Breast epithelium (tissue), 3 donors: ENCODE data around the gene TPRG1L.

Source experiments
- POLR2A ChIP-seq: fragments of 450-650 bp; IDR thresholded peaks from one replicate; pipeline ENCODE4 v1.6.1; 2016; ENCODE audit warnings: antibody characterized with exemption, mild to moderate bottlenecking, moderate library complexity
- POLR2AphosphoS5 ChIP-seq, 3 donors: sonication (generic); formaldehyde crosslinking; IDR thresholded peaks; one replicate each; pipeline ENCODE4 v1.6.1; 2017; ENCODE audit warnings: antibody characterized with exemption in 3 of 3
- TF ChIP-seq, protein P1 (sequence below), 3 donors: fragments of 450-650 bp; IDR thresholded peaks; one replicate each; pipeline ENCODE4 v1.5.1; 2016 to 2017; ENCODE audit warnings: antibody characterized with exemption in 3 of 3, mild to moderate bottlenecking in 3 of 3, moderate library complexity in 3 of 3

DNA sequence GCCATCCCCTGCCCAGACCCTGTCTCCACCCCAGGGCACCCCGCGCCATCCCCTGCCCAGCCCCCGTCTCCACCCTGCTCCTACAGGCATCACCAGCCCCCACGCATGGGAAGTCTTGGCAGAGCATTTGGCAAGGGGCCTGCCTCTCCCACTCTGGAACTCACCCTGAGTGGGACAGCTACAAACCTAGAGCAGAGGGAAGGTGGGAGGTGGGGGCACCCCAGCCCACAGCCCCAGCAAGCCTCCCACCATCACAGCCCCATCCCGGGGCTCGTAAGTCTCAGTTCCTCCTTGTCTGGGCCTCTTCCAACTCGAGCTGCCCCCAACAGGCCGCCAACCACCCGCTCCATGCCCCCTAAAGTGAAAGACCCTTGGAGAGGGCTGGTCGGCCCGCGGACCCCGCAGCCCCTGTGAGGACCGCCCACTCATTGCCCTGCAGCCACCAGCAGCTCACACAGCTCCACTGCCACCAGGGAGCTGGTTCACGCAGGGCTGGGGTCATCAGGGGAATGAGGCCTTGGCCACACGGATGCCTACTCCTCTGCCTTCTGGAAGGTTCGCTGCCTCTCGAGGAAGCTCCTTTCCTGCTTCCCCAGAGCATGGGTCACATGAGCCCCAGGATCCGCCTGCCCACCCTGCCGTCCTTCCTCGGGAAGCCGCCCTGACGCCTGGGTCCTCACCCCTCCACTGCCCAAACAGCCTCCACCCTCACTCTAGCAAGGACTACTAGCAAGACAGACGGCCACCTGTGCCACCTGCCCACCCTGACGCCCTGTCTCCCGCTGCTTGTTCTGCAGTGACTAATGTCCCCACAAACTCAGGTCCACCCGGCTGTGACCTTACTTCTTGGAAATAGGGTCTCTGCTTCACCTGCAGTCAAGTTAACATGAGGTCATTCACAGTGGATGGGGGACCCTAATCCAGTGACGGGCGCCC is 27.9 kb upstream of the TPRG1L start:
- TF ChIP-seq, protein P1, sequence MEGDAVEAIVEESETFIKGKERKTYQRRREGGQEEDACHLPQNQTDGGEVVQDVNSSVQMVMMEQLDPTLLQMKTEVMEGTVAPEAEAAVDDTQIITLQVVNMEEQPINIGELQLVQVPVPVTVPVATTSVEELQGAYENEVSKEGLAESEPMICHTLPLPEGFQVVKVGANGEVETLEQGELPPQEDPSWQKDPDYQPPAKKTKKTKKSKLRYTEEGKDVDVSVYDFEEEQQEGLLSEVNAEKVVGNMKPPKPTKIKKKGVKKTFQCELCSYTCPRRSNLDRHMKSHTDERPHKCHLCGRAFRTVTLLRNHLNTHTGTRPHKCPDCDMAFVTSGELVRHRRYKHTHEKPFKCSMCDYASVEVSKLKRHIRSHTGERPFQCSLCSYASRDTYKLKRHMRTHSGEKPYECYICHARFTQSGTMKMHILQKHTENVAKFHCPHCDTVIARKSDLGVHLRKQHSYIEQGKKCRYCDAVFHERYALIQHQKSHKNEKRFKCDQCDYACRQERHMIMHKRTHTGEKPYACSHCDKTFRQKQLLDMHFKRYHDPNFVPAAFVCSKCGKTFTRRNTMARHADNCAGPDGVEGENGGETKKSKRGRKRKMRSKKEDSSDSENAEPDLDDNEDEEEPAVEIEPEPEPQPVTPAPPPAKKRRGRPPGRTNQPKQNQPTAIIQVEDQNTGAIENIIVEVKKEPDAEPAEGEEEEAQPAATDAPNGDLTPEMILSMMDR (IDR thresholded peaks at IDR 0.05), result no peak
- TF ChIP-seq POLR2A, result no peak
- no peak for TF ChIP-seq POLR2AphosphoS5 (IDR thresholded peaks at IDR 0.05)
